Esophagus muscularis mucosa (tissue), 4 donors: ENCODE measurements around the gene HLA-B. TPM values are rescaled to one million over a fixed set of nuclear protein-coding genes. Genes with fewer than 3 reads are reported as not detected.
A peak's percentile ranks its signal among the peaks of the same experiment; 100 is the strongest.

ENCODE experiments used
- DNase-seq: peaks from one replicate; pipeline ENCODE4 v3.0.0-alpha.2; 2017; ENCODE audit errors: extremely low spot score
- H3K27ac ChIP-seq, 4 donors: fragments of 200-600 bp; sonication (generic); replicated peaks in 1 of 4; 1 replicate in 3 of 4; 2 replicates in 1 of 4; pipeline ENCODE4 v1.5.1; 2016 to 2019; ENCODE audit warnings: mild to moderate bottlenecking in 1 of 4
- H3K27me3 ChIP-seq, 4 donors: fragments of 200-600 bp; sonication (generic); one replicate each; pipeline versions ENCODE4 v1.5.1 to v1.6.0; 2016 to 2019
- H3K36me3 ChIP-seq, 4 donors: fragments of 200-600 bp; sonication (generic); one replicate each; pipeline ENCODE4 v1.5.1; 2016 to 2019
- H3K4me1 ChIP-seq, 4 donors: fragments of 200-600 bp; sonication (generic); one replicate each; pipeline ENCODE4 v1.5.1; 2016 to 2019
- H3K4me3 ChIP-seq, 4 donors: fragments of 200-600 bp; sonication (generic); 1 replicate in 2 of 4; 2 replicates in 2 of 4; pipeline ENCODE4 v1.5.1; 2016 to 2019; ENCODE audit warnings: mild to moderate bottlenecking in 4 of 4, moderate library complexity in 1 of 4
- H3K9me3 ChIP-seq, 4 donors: fragments of 200-600 bp; sonication (generic); 1 replicate in 3 of 4; 2 replicates in 1 of 4; pipeline ENCODE4 v1.5.1; 2016 to 2019
- CTCF ChIP-seq, 3 experiments: fragments of 200-600 bp in 2 of 3; fragments of 450-650 bp in 1 of 3; sonication (generic) in 2 of 3; IDR thresholded peaks; one replicate each; pipeline ENCODE4 v1.5.1; 2017 to 2019; ENCODE audit warnings: antibody characterized with exemption in 3 of 3, mild to moderate bottlenecking in 2 of 3, moderate library complexity in 1 of 3
- EP300 ChIP-seq: sonication (generic); formaldehyde crosslinking; IDR thresholded peaks from one replicate; pipeline ENCODE4 v1.6.1; 2017; ENCODE audit warnings: antibody characterized with exemption
- POLR2A ChIP-seq: fragments of 450-650 bp; IDR thresholded peaks from one replicate; pipeline ENCODE4 v1.6.1; 2017; ENCODE audit warnings: antibody characterized with exemption, moderate library complexity, mild to moderate bottlenecking, low read depth
- POLR2AphosphoS5 ChIP-seq, 2 donors: sonication (generic); formaldehyde crosslinking; IDR thresholded peaks; one replicate each; pipeline ENCODE4 v1.6.1; 2017; ENCODE audit warnings: antibody characterized with exemption in 2 of 2
- WGBS: methylation state at CpG from one replicate; pipeline ENCODE4 v1.1.5; 2018; 5-methylcytosine and 5-hydroxymethylcytosine counted together
- intact Hi-C: fragments of 100-400 bp; cut with DNase I; formaldehyde crosslinking; loops from one replicate; pipeline ENCODE4 v1.15.1; 2023
- total RNA-seq, 4 donors: library from RNA; depleted of rRNA; stranded (reverse); fragments of >200 nt; gene quantifications; one replicate each; pipeline versions ENCODE4 v1.1.0 to v1.2.1, GENCODE V29; 2016

Gene HLA-B
- total RNA-seq, 4 donors from 2014 or later: 336 to 628 (median 502) TPM

DNA sequence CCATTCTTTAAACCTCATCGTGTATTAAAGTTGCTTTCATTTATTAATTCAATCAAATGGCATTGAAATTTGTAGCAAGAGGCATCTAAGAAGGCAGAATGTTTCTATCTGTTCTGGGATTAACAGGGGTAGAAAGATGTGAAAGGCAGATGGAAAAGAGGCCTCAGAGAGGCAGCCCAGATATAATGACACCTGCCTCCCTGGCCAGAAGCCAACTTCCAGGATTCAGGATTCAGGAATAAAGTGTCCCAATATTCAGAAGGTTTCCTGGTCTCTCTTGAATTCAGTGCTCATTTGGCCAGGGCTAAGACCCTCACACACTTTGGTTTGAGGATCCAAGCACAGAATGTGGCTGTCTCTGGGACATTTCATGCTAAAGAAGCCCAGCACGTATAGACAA, 39.9 kb downstream of the HLA-B start:
- TF ChIP-seq CTCF (IDR thresholded peaks at IDR 0.05): no peak
- TF ChIP-seq POLR2A: no peak
- TF ChIP-seq EP300: no peak
- TF ChIP-seq POLR2AphosphoS5 (IDR thresholded peaks at IDR 0.05): no peak
- Histone ChIP-seq H3K36me3 (no peaks in the 10 kb centered on the region), H3K27ac (no peak overlapping the region), H3K9me3 (no peaks in the 10 kb centered on the region), H3K27me3 (no peaks in the 10 kb centered on the region), H3K4me3 (no peak overlapping the region), H3K4me1 (no peaks in the 10 kb centered on the region)
- WGBS: 40% methylated on average over 2 of the region's 2 CpGs
- intact Hi-C loops: no loop called here
- DNase-seq: no peak

GRCh38 chr6:31309641-31310040, 47.3 kb downstream of the HLA-B start:
- TF ChIP-seq POLR2A (no peak), EP300 (no peak), CTCF (IDR thresholded peaks at IDR 0.05) (no peak), POLR2AphosphoS5 (IDR thresholded peaks at IDR 0.05) (no peak)
- H3K27ac ChIP-seq: no peak overlapping the region
- no peaks in the 10 kb centered on the region for H3K9me3 ChIP-seq
- no peak overlapping the region for H3K4me3 ChIP-seq
- WGBS: 76% methylated on average over 2 of the region's 2 CpGs
- intact Hi-C loops: no loop called here
- no peaks in the 10 kb centered on the region for H3K36me3 ChIP-seq
- H3K27me3 ChIP-seq: peaks cover 0 to 42% (median 9%) of the 10 kb centered on the region in 4 donors
- no peak for DNase-seq
- H3K4me1 ChIP-seq: peaks cover 10 to 14% (median 12%) of the 10 kb centered on the region in 4 donors

DNA sequence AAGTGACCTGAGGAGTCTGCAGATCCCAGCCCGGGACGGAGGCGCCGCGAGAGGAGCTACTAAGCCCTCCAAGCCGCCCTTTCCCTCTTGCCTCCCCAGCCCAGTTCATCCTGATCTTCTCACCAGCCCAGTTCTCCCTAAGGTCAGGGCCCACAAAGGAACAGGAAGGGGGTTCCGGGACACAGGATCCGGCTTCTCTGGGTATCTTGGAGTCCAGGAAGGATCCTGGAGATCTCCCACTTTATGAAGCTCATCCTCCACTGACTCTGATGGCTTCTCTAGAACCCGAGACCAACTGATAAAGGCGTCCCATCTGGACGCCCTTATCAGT, 48.2 kb downstream of the HLA-B start:
- Histone ChIP-seq H3K4me3 (peak overlapping the region; percentile 42 to 53 (median 50)), H3K27ac (no peak overlapping the region), H3K36me3 (no peaks in the 10 kb centered on the region), H3K9me3 (no peaks in the 10 kb centered on the region), H3K4me1 (peaks cover 10 to 14% (median 12%) of the 10 kb centered on the region in 4 donors), H3K27me3 (peaks cover 0 to 42% (median 9%) of the 10 kb centered on the region in 4 donors)
- DNase-seq: no peak
- WGBS: 11% methylated on average over 8 of the region's 11 CpGs
- intact Hi-C loops: no loop called here
- no peak for TF ChIP-seq POLR2A
- no peak for TF ChIP-seq CTCF (IDR thresholded peaks at IDR 0.05)
- TF ChIP-seq POLR2AphosphoS5 (IDR thresholded peaks at IDR 0.05): no peak
- TF ChIP-seq EP300: no peak

GRCh38 chr6:31308050-31308844, 48.7 kb downstream of the HLA-B start:
- no peak for DNase-seq
- intact Hi-C loops: no loop called here
- peaks cover 0 to 44% (median 9%) of the 10 kb centered on the region in 4 donors for H3K27me3 ChIP-seq
- WGBS: 21% methylated on average over 3 of the region's 57 CpGs
- H3K36me3 ChIP-seq: no peaks in the 10 kb centered on the region
- no peak overlapping the region for H3K27ac ChIP-seq
- TF ChIP-seq POLR2A: no peak
- TF ChIP-seq POLR2AphosphoS5 (IDR thresholded peaks at IDR 0.05): no peak
- TF ChIP-seq EP300: no peak
- no peak for TF ChIP-seq CTCF (IDR thresholded peaks at IDR 0.05)
- H3K4me3 ChIP-seq: peak overlapping the region; percentile 42 to 53 (median 50)
- H3K4me1 ChIP-seq: peaks cover 10 to 14% (median 12%) of the 10 kb centered on the region in 4 donors
- H3K9me3 ChIP-seq: no peaks in the 10 kb centered on the region
